Cardiac fibroblast (primary cell): ENCODE data around the gene CWF19L2.

Experiments used
- DNase-seq, 2 donors: peaks; one replicate each; pipeline versions ENCODE4 v3.0.0 to v3.0.0-alpha.2; 2010; ENCODE audit warnings: low read depth in 2 of 2
- H3K4me3 ChIP-seq, 2 donors: replicated peaks in 1 of 2; 1 replicate in 1 of 2; 2 replicates in 1 of 2; pipeline ENCODE4 v1.5.1; 2011; ENCODE audit warnings: low read depth in 2 of 2, low read length in 2 of 2, mild to moderate bottlenecking in 2 of 2, moderate library complexity in 1 of 2
- TF ChIP-seq, protein P1 (sequence below): IDR thresholded peaks from one replicate; pipeline ENCODE4 v1.5.1; 2011; ENCODE audit warnings: low read depth, mild to moderate bottlenecking, low read length, inconsistent platforms

Gene CWF19L2

GRCh38 chr11:107372439-107372838 lies 85.2 kb downstream of the CWF19L2 start:
- no peak for DNase-seq
- TF ChIP-seq, protein P1, sequence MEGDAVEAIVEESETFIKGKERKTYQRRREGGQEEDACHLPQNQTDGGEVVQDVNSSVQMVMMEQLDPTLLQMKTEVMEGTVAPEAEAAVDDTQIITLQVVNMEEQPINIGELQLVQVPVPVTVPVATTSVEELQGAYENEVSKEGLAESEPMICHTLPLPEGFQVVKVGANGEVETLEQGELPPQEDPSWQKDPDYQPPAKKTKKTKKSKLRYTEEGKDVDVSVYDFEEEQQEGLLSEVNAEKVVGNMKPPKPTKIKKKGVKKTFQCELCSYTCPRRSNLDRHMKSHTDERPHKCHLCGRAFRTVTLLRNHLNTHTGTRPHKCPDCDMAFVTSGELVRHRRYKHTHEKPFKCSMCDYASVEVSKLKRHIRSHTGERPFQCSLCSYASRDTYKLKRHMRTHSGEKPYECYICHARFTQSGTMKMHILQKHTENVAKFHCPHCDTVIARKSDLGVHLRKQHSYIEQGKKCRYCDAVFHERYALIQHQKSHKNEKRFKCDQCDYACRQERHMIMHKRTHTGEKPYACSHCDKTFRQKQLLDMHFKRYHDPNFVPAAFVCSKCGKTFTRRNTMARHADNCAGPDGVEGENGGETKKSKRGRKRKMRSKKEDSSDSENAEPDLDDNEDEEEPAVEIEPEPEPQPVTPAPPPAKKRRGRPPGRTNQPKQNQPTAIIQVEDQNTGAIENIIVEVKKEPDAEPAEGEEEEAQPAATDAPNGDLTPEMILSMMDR = no peak
- H3K4me3 ChIP-seq = no peak overlapping the region

- DNase-seq = peak; percentile 39 to 52
- H3K4me3 ChIP-seq = no peak overlapping the region
- TF ChIP-seq, protein P1 = no peak
These were observed 87.2 kb downstream of the CWF19L2 start for GRCh38 chr11:107370390-107370789.

DNA sequence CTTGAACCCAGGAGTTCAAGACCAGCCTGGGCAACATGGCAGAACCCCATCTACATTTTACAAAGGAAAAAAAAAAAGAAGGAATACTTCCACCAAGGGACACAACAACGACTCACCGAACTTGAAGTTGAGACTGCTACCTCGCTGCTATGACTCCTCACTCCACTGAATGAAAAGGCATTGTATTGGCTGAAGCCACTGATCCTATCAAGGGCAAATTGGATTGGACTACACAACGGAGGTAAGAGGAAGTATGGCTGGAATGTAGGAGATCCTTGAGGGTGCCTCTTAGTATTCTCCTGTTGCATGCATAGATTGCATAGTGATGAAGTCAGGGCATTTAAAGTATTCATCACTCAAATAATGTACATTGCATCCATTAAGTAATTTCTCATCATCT lies 97.9 kb downstream of the CWF19L2 start:
- peak in 1 of 2 donors; percentile 16 for DNase-seq
- TF ChIP-seq, protein P1 = no peak
- H3K4me3 ChIP-seq = no peak overlapping the region

DNA sequence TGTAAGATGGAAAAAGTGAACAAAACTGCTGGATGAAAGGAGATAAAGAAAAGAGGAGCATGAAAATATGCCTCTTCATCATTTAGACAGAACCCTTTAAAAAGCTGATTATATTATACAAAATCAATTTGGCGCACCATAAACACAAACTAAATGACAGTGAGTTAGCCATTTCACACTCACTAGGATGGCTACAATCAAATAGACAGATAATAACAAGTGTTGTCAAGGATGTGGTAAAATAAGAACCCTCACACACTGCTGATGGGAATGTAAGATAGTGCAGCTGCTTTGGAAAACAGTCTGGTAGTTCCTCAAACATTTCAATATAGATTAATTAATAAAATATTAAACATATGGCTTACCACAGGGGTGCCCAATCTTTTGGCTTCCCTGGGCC lies 99.7 kb downstream of the CWF19L2 start:
- DNase-seq = no peak
- TF ChIP-seq, protein P1 = no peak

GRCh38 chr11:107354780-107355179 lies 102.8 kb downstream of the CWF19L2 start:
- DNase-seq = no peak
- TF ChIP-seq, protein P1 = no peak
- H3K4me3 ChIP-seq = no peak overlapping the region

More for the DNA sequence above, 99.7 kb downstream of the CWF19L2 start:
- H3K4me3 ChIP-seq = no peak overlapping the region

GRCh38 chr11:107337917-107338316 lies 119.7 kb downstream of the CWF19L2 start:
- no peak overlapping the region for H3K4me3 ChIP-seq
- DNase-seq = no peak
- TF ChIP-seq, protein P1 = no peak

- H3K4me3 ChIP-seq = no peak overlapping the region
- TF ChIP-seq, protein P1 = no peak
- no peak for DNase-seq
These were observed 125.9 kb downstream of the CWF19L2 start for GRCh38 chr11:107331728-107332127.
